Peyer's patch (tissue), 4 donors: Measurements from ENCODE around the gene MED13L. TPM values are rescaled to one million over a fixed set of nuclear protein-coding genes. Genes with fewer than 3 reads are reported as not detected.
"Not testable (repeated sequence)": the region's sequence is repeated elsewhere in the genome, so short reads cannot be mapped to it uniquely, and the experiment has no call there.

ENCODE experiments used
- DNase-seq, 3 donors: peaks; one replicate each; pipeline ENCODE4 v3.0.0-alpha.2; 2017 to 2019
- H3K27ac ChIP-seq, 4 donors: fragments of 200-600 bp; sonication (generic); one replicate each; pipeline ENCODE4 v1.5.1; 2016 to 2019
- H3K27me3 ChIP-seq, 2 donors: fragments of 200-600 bp; sonication (generic); one replicate each; pipeline ENCODE4 v1.5.1; 2019
- H3K36me3 ChIP-seq, 3 donors: fragments of 200-600 bp; sonication (generic); one replicate each; pipeline ENCODE4 v1.5.1; 2016 to 2019
- H3K4me1 ChIP-seq, 4 donors: fragments of 200-600 bp; sonication (generic); one replicate each; pipeline ENCODE4 v1.5.1; 2016 to 2019
- H3K4me3 ChIP-seq, 4 donors: fragments of 200-600 bp; sonication (generic); 1 replicate in 3 of 4; 2 replicates in 1 of 4; pipeline ENCODE4 v1.5.1; 2016 to 2019; ENCODE audit warnings: mild to moderate bottlenecking in 1 of 4
- H3K9me3 ChIP-seq, 4 donors: fragments of 200-600 bp; sonication (generic); one replicate each; pipeline ENCODE4 v1.5.1; 2016 to 2019; ENCODE audit warnings: mild to moderate bottlenecking in 1 of 4
- CTCF ChIP-seq, 6 experiments: fragments of 450-650 bp in 4 of 6; fragments of 200-600 bp in 2 of 6; sonication (generic) in 1 of 6; IDR thresholded peaks; one replicate each; pipeline ENCODE4 v1.5.1; 2017 to 2019; ENCODE audit warnings: antibody characterized with exemption in 6 of 6, mild to moderate bottlenecking in 3 of 6, moderate library complexity in 1 of 6
- POLR2A ChIP-seq, 2 donors: fragments of 450-650 bp; IDR thresholded peaks; one replicate each; pipeline ENCODE4 v1.5.1; 2017; ENCODE audit warnings: antibody characterized with exemption in 2 of 2, mild to moderate bottlenecking in 2 of 2, moderate library complexity in 2 of 2
- total RNA-seq, 4 donors: library from RNA; depleted of rRNA; stranded (reverse); fragments of >200 nt; gene quantifications; one replicate each; pipeline ENCODE4 v1.1.0, GENCODE V29; 2016

MED13L gene
- total RNA-seq, 4 donors from 2014 or later: 127 to 181 (median 145) TPM

- no peaks in the 10 kb centered on the region for H3K4me1 ChIP-seq
- no peaks in the 10 kb centered on the region for H3K9me3 ChIP-seq
- H3K4me3 ChIP-seq: no peak overlapping the region
- TF ChIP-seq CTCF (IDR thresholded peaks at IDR 0.05): no peak
- TF ChIP-seq POLR2A (IDR thresholded peaks at IDR 0.05): no peak
- H3K27me3 ChIP-seq: no peaks in the 10 kb centered on the region
- no peak for DNase-seq
- no peak overlapping the region for H3K27ac ChIP-seq
- peaks cover 0 to 68% (median 0%) of the 10 kb centered on the region in 3 donors for H3K36me3 ChIP-seq
Observed at GRCh38 chr12:115984616-115985015, 292.9 kb downstream of the MED13L start.

GRCh38 chr12:115983226-115983798 is 294.2 kb downstream of the MED13L start:
- Histone ChIP-seq H3K36me3 (peaks cover 0 to 75% (median 0%) of the 10 kb centered on the region in 3 donors), H3K4me1 (no peaks in the 10 kb centered on the region), H3K27me3 (no peaks in the 10 kb centered on the region), H3K27ac (no peak overlapping the region), H3K4me3 (no peak overlapping the region), H3K9me3 (no peaks in the 10 kb centered on the region)
- TF ChIP-seq POLR2A (IDR thresholded peaks at IDR 0.05) (no peak), CTCF (IDR thresholded peaks at IDR 0.05) (peak in 4 of 6 experiments; percentile 5 to 17 (median 10))
- no peak for DNase-seq

GRCh38 chr12:115980339-115980738 is 297.2 kb downstream of the MED13L start:
- Histone ChIP-seq H3K4me1 (no peaks in the 10 kb centered on the region), H3K27me3 (no peaks in the 10 kb centered on the region), H3K27ac (no peak overlapping the region), H3K9me3 (no peaks in the 10 kb centered on the region), H3K4me3 (no peak overlapping the region), H3K36me3 (peaks cover 0 to 72% (median 0%) of the 10 kb centered on the region in 3 donors)
- TF ChIP-seq CTCF (IDR thresholded peaks at IDR 0.05) (no peak), POLR2A (IDR thresholded peaks at IDR 0.05) (no peak)
- DNase-seq: no peak

- no peak overlapping the region for H3K27ac ChIP-seq
- H3K4me3 ChIP-seq: no peak overlapping the region
- H3K27me3 ChIP-seq: no peaks in the 10 kb centered on the region
- TF ChIP-seq POLR2A (IDR thresholded peaks at IDR 0.05): no peak
- no peak for TF ChIP-seq CTCF (IDR thresholded peaks at IDR 0.05)
- no peaks in the 10 kb centered on the region for H3K9me3 ChIP-seq
- H3K36me3 ChIP-seq: peaks cover 0 to 74% (median 0%) of the 10 kb centered on the region in 3 donors
- no peaks in the 10 kb centered on the region for H3K4me1 ChIP-seq
- DNase-seq: no peak
Observed at GRCh38 chr12:115979851-115980250, 297.6 kb downstream of the MED13L start.

- Histone ChIP-seq H3K27ac (no peak overlapping the region), H3K4me3 (no peak overlapping the region), H3K9me3 (no peaks in the 10 kb centered on the region), H3K4me1 (no peaks in the 10 kb centered on the region), H3K36me3 (peaks cover 0 to 74% (median 0%) of the 10 kb centered on the region in 3 donors), H3K27me3 (no peaks in the 10 kb centered on the region)
- DNase-seq: no peak
- no peak for TF ChIP-seq CTCF (IDR thresholded peaks at IDR 0.05)
- no peak for TF ChIP-seq POLR2A (IDR thresholded peaks at IDR 0.05)
Observed at GRCh38 chr12:115979351-115979750, 298.1 kb downstream of the MED13L start.

- peaks cover 0 to 73% (median 0%) of the 10 kb centered on the region in 3 donors for H3K36me3 ChIP-seq
- not testable (repeated sequence) for H3K27me3 ChIP-seq, H3K27ac ChIP-seq, H3K9me3 ChIP-seq, H3K4me3 ChIP-seq, H3K4me1 ChIP-seq, DNase-seq
Observed at GRCh38 chr12:115976829-115977228, 300.7 kb downstream of the MED13L start.
